Natural killer cell (primary cell): ENCODE results near the gene EID2B. TPM values are rescaled to one million over a fixed set of nuclear protein-coding genes. Genes with fewer than 3 reads are reported as not detected.

Experiments
- ATAC-seq, 3 donors: fragments of 150-1000 bp in 2 of 3; fragments of 200-7000 bp in 1 of 3; cut with Tn5 transposase; 1 replicate in 1 of 3; 2 replicates in 2 of 3; pipeline ENCODE4 v1.10.0; 2021; ENCODE audit warnings: mild to moderate bottlenecking in 2 of 3, moderate library complexity in 2 of 3
- DNase-seq, 2 donors: peaks; one replicate each; pipeline versions ENCODE4 v3.0.0 to v3.0.0-alpha.2; 2013 to 2021; ENCODE audit warnings: mixed read lengths in 1 of 2
- H3K27ac ChIP-seq: one replicate; pipeline ENCODE4 v1.5.1; 2013; ENCODE audit warnings: mild to moderate bottlenecking, low read length
- H3K27me3 ChIP-seq: one replicate; pipeline ENCODE4 v1.6.1; 2013; ENCODE audit warnings: low read length; ENCODE audit not compliant: control insufficient read depth, insufficient read depth
- H3K36me3 ChIP-seq: one replicate; pipeline ENCODE4 v1.6.1; 2013; ENCODE audit warnings: low read length; ENCODE audit not compliant: control insufficient read depth, insufficient read depth
- H3K4me1 ChIP-seq: one replicate; pipeline ENCODE4 v1.6.1; 2013; ENCODE audit warnings: low read length; ENCODE audit not compliant: control insufficient read depth, insufficient read depth
- H3K4me3 ChIP-seq: one replicate; pipeline ENCODE4 v1.5.1; 2013; ENCODE audit warnings: low read length
- H3K9me3 ChIP-seq: one replicate; pipeline ENCODE4 v1.6.1; 2013; ENCODE audit warnings: low read length; ENCODE audit not compliant: control insufficient read depth, insufficient read depth
- H3K27ac Mint-ChIP-seq, 2 donors: one replicate each; pipeline ENCODE4 v1.8.0; 2022; ENCODE audit warnings: mild to moderate bottlenecking in 2 of 2, mixed read lengths in 2 of 2, moderate library complexity in 1 of 2
- H3K27me3 Mint-ChIP-seq, 2 donors: one replicate each; pipeline ENCODE4 v1.8.0; 2022; ENCODE audit warnings: low read depth in 2 of 2, mixed read lengths in 2 of 2
- H3K36me3 Mint-ChIP-seq: one replicate; pipeline ENCODE4 v1.8.0; 2022; ENCODE audit warnings: mixed read lengths
- H3K4me1 Mint-ChIP-seq, 2 donors: one replicate each; pipeline ENCODE4 v1.8.0; 2022; ENCODE audit warnings: mixed read lengths in 2 of 2
- H3K4me3 Mint-ChIP-seq: one replicate; pipeline ENCODE4 v1.8.0; 2022; ENCODE audit warnings: mild to moderate bottlenecking, moderate library complexity, mixed read lengths
- H3K9me3 Mint-ChIP-seq, 2 donors: one replicate each; pipeline ENCODE4 v1.8.0; 2022; ENCODE audit warnings: mixed read lengths in 2 of 2
- WGBS: methylation state at CpG from one replicate; pipeline ENCODE4 v1.1.7; 2013; ENCODE audit warnings: missing lambda C conversion rate; ENCODE audit not compliant: insufficient coverage; 5-methylcytosine and 5-hydroxymethylcytosine counted together
- intact Hi-C: fragments of 100-400 bp; cut with micrococcal nuclease; formaldehyde crosslinking; loops from one replicate; pipeline ENCODE4 v1.14.2; 2022
- total RNA-seq, 4 donors: library from RNA; stranded (reverse); fragments of 120-200 nt in 1 of 4; gene quantifications; one replicate each; pipeline versions ENCODE4 v1.2.3 to v1.2.4, GENCODE V29; 2013 to 2022
- TF ChIP-seq, protein P1 (sequence below): fragments of 200-600 bp; IDR thresholded peaks from one replicate; pipeline ENCODE4 v1.8.0; 2022; ENCODE audit warnings: antibody characterized with exemption

Gene EID2B
- total RNA-seq, 3 donors from 2014 or later (not counting 1 experiment from before 2014, with no cell fraction given) = 4.6 to 6.7 (median 5.8) TPM

DNA sequence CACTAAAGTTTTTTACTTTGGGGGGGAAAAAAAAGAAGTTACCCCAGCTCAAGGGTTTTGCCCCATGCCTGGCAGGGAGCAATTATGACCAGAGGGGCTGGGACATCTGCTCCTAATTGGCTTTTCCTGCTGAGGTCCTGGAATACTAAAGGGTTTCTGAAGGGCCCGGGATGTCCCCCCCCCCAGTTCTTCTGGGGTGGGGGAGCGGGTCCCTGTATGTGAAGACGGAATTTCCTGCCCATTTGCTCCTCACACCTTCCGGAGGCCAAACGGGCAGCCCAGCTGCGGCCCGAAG lies 35.0 kb downstream of the EID2B start:
- Mint-ChIP-seq H3K4me1 (peaks cover 14 to 23% of the 10 kb centered on the region in 2 donors), H3K27me3 (peaks cover 34 to 39% of the 10 kb centered on the region in 2 donors), H3K4me3 (no peak overlapping the region), H3K36me3 (no peaks in the 10 kb centered on the region), H3K27ac (no peak overlapping the region), H3K9me3 (no peaks in the 10 kb centered on the region)
- no peak overlapping the region for H3K27ac ChIP-seq
- DNase-seq (no peak), ATAC-seq (no peak)
- intact Hi-C loops = no loop called here
- H3K9me3 ChIP-seq = no peaks in the 10 kb centered on the region
- WGBS = 0% methylated on average over 7 of the region's 7 CpGs
- no peak overlapping the region for H3K4me3 ChIP-seq
- H3K36me3 ChIP-seq = no peaks in the 10 kb centered on the region
- H3K27me3 ChIP-seq = peaks cover 28% of the 10 kb centered on the region
- H3K4me1 ChIP-seq = peaks cover 21% of the 10 kb centered on the region
- TF ChIP-seq, protein P1, sequence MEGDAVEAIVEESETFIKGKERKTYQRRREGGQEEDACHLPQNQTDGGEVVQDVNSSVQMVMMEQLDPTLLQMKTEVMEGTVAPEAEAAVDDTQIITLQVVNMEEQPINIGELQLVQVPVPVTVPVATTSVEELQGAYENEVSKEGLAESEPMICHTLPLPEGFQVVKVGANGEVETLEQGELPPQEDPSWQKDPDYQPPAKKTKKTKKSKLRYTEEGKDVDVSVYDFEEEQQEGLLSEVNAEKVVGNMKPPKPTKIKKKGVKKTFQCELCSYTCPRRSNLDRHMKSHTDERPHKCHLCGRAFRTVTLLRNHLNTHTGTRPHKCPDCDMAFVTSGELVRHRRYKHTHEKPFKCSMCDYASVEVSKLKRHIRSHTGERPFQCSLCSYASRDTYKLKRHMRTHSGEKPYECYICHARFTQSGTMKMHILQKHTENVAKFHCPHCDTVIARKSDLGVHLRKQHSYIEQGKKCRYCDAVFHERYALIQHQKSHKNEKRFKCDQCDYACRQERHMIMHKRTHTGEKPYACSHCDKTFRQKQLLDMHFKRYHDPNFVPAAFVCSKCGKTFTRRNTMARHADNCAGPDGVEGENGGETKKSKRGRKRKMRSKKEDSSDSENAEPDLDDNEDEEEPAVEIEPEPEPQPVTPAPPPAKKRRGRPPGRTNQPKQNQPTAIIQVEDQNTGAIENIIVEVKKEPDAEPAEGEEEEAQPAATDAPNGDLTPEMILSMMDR = no peak

DNA sequence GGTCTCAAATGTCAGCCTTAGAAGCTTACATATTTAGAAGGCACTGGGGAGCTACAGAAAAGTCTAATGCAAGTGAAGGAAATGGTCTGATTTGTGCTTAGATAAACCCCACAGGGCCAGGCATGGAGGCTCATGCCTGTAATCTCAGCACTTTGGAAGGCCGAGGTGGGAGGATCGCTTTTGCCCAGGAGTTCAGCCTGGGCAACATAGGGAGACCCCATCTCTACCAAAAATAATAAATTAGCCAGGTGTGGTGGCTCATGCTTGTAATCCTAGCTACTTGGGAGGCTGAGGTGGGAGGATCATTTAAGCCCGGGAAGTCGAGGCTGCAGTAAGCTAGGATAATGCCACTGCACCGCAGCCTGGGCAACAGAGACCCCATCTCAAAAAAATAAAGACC lies 36.6 kb downstream of the EID2B start:
- Mint-ChIP-seq H3K9me3 (no peaks in the 10 kb centered on the region), H3K27ac (no peak overlapping the region), H3K4me1 (peaks cover 14 to 23% of the 10 kb centered on the region in 2 donors), H3K36me3 (no peaks in the 10 kb centered on the region), H3K4me3 (no peak overlapping the region), H3K27me3 (peaks cover 34 to 39% of the 10 kb centered on the region in 2 donors)
- peaks cover 28% of the 10 kb centered on the region for H3K27me3 ChIP-seq
- WGBS = 95% methylated on average over 5 of the region's 5 CpGs
- H3K9me3 ChIP-seq = no peaks in the 10 kb centered on the region
- no peak overlapping the region for H3K4me3 ChIP-seq
- intact Hi-C loops = no loop called here
- DNase-seq = no peak
- ATAC-seq = no peak
- H3K27ac ChIP-seq = no peak overlapping the region
- TF ChIP-seq, protein P1 = no peak
- peaks cover 19% of the 10 kb centered on the region for H3K4me1 ChIP-seq
- peaks cover 2% of the 10 kb centered on the region for H3K36me3 ChIP-seq

DNA sequence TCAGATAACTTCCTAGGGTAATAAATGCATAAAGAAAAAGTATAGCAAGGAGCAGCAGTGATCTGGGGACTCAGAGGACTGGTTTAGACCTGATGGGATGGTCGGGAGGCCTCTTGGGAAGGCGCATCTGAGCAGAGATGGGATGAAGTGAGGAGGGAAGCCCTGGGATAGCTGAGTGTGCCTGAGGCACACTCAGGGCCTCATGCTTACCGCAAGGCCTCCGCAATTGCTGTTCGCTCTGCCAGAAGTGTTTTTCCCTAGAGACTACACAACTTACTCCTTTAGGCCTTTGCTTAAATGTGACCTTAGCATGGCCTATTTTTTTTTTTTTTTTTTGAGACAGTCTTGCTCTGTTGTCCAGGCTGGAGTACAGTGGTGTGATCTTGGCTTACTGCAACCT lies 38.0 kb downstream of the EID2B start:
- TF ChIP-seq, protein P1 = no peak
- peaks cover 11% of the 10 kb centered on the region for H3K36me3 ChIP-seq
- no peaks in the 10 kb centered on the region for H3K36me3 Mint-ChIP-seq
- no peak for ATAC-seq
- peaks cover 23% of the 10 kb centered on the region for H3K27me3 ChIP-seq
- H3K9me3 ChIP-seq = no peaks in the 10 kb centered on the region
- no peak for DNase-seq
- 93% methylated on average over 5 of the region's 5 CpGs for WGBS
- H3K4me1 Mint-ChIP-seq = peaks cover 11 to 20% of the 10 kb centered on the region in 2 donors
- no peak overlapping the region for H3K4me3 Mint-ChIP-seq
- no peaks in the 10 kb centered on the region for H3K9me3 Mint-ChIP-seq
- H3K4me1 ChIP-seq = peaks cover 19% of the 10 kb centered on the region
- H3K27ac Mint-ChIP-seq = no peak overlapping the region
- peaks cover 24 to 26% of the 10 kb centered on the region in 2 donors for H3K27me3 Mint-ChIP-seq
- intact Hi-C loops = no loop called here
- H3K4me3 ChIP-seq = no peak overlapping the region
- no peak overlapping the region for H3K27ac ChIP-seq

DNA sequence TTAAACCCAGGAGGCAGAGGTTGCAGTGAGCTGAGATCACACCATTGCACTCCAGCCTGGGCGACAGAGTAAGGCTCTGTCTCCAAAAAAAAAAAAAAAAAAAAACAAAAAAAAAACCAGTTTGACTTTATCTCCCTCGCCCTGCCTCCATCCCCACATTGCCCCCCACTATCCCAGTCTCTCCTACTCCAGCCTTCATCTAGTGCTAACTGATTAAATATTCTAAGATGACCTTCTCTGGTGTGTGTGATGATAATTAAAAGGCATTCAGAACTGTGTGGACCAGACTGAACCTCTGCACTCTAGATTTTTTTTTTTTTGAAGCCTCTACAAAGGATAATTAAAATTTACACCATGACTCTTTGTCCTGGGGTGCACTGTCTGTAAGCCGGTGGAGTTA lies 39.9 kb downstream of the EID2B start:
- H3K36me3 ChIP-seq = peaks cover 30% of the 10 kb centered on the region
- ATAC-seq = no peak
- Mint-ChIP-seq H3K4me1 (peaks cover 0 to 2% of the 10 kb centered on the region in 2 donors), H3K27me3 (peaks cover 12% of the 10 kb centered on the region in 2 donors), H3K36me3 (no peaks in the 10 kb centered on the region), H3K4me3 (no peak overlapping the region), H3K9me3 (no peaks in the 10 kb centered on the region), H3K27ac (no peak overlapping the region)
- intact Hi-C loops = no loop called here
- H3K4me1 ChIP-seq = peaks cover 3% of the 10 kb centered on the region
- H3K9me3 ChIP-seq = no peaks in the 10 kb centered on the region
- 91% methylated on average over 1 of the region's 3 CpGs for WGBS
- H3K27me3 ChIP-seq = peaks cover 10% of the 10 kb centered on the region
- TF ChIP-seq, protein P1 = no peak
- H3K27ac ChIP-seq = no peak overlapping the region
- no peak for DNase-seq
- H3K4me3 ChIP-seq = no peak overlapping the region
